ENCODE data around the gene CRYL1. TPM values are rescaled to one million over a fixed set of nuclear protein-coding genes. Genes with fewer than 3 reads are reported as not detected.

CRYL1 gene
- polyA plus RNA-seq, 2 of the 4 experiments (the other 2 are of a cell fraction) = 4.1 to 17.4 TPM

GRCh38 chr13:20360835-20361412, 164.7 kb downstream of the CRYL1 start:
- TF ChIP-seq HOXB13 (CRISPR knock-in tag; IDR thresholded peaks at IDR 0.05; ENCODE audit: low read depth) = no peak
- TF ChIP-seq ESRRA (IDR thresholded peaks at IDR 0.05; ENCODE audit: borderline replicate concordance, low read length) = no peak
- no peak for TF ChIP-seq FOXS1 (CRISPR knock-in tag; IDR thresholded peaks at IDR 0.05)
- POLR2A ChIA-PET = no interaction called here
- CTCF ChIA-PET = no interaction called here
- FAIRE-seq (no peak), DNase-seq (ENCODE audit: low read depth in 1 of 2, low spot score in 1 of 2) (no peak), ATAC-seq (no peak)
- WGBS (ENCODE audit: missing lambda C conversion rate) = 61% methylated on average over 5 of the region's 5 CpGs
- H3K9me3 ChIP-seq = no peaks in the 10 kb centered on the region
- peak overlapping the region; percentile 36; the same call in 2 of the 3 replicates for H3K4me2 ChIP-seq
- no peak overlapping the region for H3K4me3 ChIP-seq
- H3K27ac ChIP-seq = peak overlapping the region in 1 of 2 experiments; percentile 41; a peak in 2 of 6 replicates
- H3K4me1 ChIP-seq = peaks cover 28% of the 10 kb centered on the region

GRCh38 chr13:20360041-20360491, 165.6 kb downstream of the CRYL1 start:
- TF ChIP-seq ESRRA (IDR thresholded peaks at IDR 0.05; ENCODE audit: borderline replicate concordance, low read length) = no peak
- TF ChIP-seq ZC3H11A (IDR thresholded peaks at IDR 0.05) = no peak
- no peak for TF ChIP-seq ELK1 (IDR thresholded peaks at IDR 0.05; ENCODE audit: low read depth, low read length)
- no peak for TF ChIP-seq GATA3 (IDR thresholded peaks at IDR 0.05; ENCODE audit: borderline replicate concordance)
- TF ChIP-seq RNF2 (IDR thresholded peaks at IDR 0.05; ENCODE audit: borderline replicate concordance, low read depth) = no peak
- no peak for TF ChIP-seq NR3C1 (IDR thresholded peaks at IDR 0.05)
- no peak for TF ChIP-seq CBX8 (IDR thresholded peaks at IDR 0.05)
- TF ChIP-seq SREBF2 (IDR thresholded peaks at IDR 0.05) = no peak
- TF ChIP-seq RCOR1 (IDR thresholded peaks at IDR 0.05; ENCODE audit: low read depth, low read length) = no peak
- no peak for TF ChIP-seq POLR2A (IDR thresholded peaks at IDR 0.05; ENCODE audit: low read length)
- ATAC-seq (no peak; a peak in 1 of 6 replicates), FAIRE-seq (no peak), DNase-seq (ENCODE audit: low read depth in 1 of 2, low spot score in 1 of 2) (peak in 1 of 2 experiments; percentile 13)
- Histone ChIP-seq H3K4me2 (peak overlapping the region; percentile 19; the same call in 1 of the 3 replicates), H3K4me3 (no peak overlapping the region), H3K27ac (peak overlapping the region in 1 of 2 experiments; percentile 61; a peak in 3 of 6 replicates), H3K4me1 (peaks cover 28% of the 10 kb centered on the region), H3K9me3 (no peaks in the 10 kb centered on the region)
- CTCF ChIA-PET = interaction anchor here (1.0 kb wide), 1 partner anchor 135 kb away, joined by 3 read pairs; no protein-coding TSS in a partner anchor
- POLR2A ChIA-PET = no interaction called here
- 91% methylated on average over 3 of the region's 3 CpGs for WGBS (ENCODE audit: missing lambda C conversion rate)

GRCh38 chr13:20359335-20359734, 166.3 kb downstream of the CRYL1 start:
- POLR2A ChIA-PET = no interaction called here

More at GRCh38 chr13:20359335-20359734, 166.3 kb downstream of the CRYL1 start:
- FAIRE-seq (no peak), DNase-seq (ENCODE audit: low read depth in 1 of 2, low spot score in 1 of 2) (peak; percentile 32 to 65), ATAC-seq (peak; percentile 84 to 87)
- peak overlapping the region; percentile 19; the same call in 1 of the 3 replicates for H3K4me2 ChIP-seq
- 37% methylated on average over 4 of the region's 5 CpGs for WGBS (ENCODE audit: missing lambda C conversion rate)
- peaks cover 28% of the 10 kb centered on the region for H3K4me1 ChIP-seq
- TF ChIP-seq REST (IDR thresholded peaks at IDR 0.05) (no peak), HDAC2 (IDR thresholded peaks at IDR 0.05) (no peak), KDM5A (IDR thresholded peaks at IDR 0.05) (no peak), FOSL2 (IDR thresholded peaks at IDR 0.05) (peak; percentile 50; the same call in 1 of the 2 replicates), FOSL2 (CRISPR knock-in tag; IDR thresholded peaks at IDR 0.05) (0 out of 2 replicates have a peak, but pooled peaks have one; percentile 8), USF2 (IDR thresholded peaks at IDR 0.05) (no peak), HES2 (IDR thresholded peaks at IDR 0.05) (no peak), TFCP2L1 (CRISPR knock-in tag; IDR thresholded peaks at IDR 0.05) (no peak), POLR2A (IDR thresholded peaks at IDR 0.05; ENCODE audit: low read length) (no peak), JUNB (IDR thresholded peaks at IDR 0.05) (0 out of 2 replicates have a peak, but pooled peaks have one; percentile 19), RFX5 (IDR thresholded peaks at IDR 0.05) (no peak), FOXS1 (CRISPR knock-in tag; IDR thresholded peaks at IDR 0.05) (no peak), CEBPB (IDR thresholded peaks at IDR 0.05) (no peak)
- peak overlapping the region; percentile 30 to 61; a peak in 3 of 6 replicates for H3K27ac ChIP-seq
- no peaks in the 10 kb centered on the region for H3K9me3 ChIP-seq
- H3K4me3 ChIP-seq = no peak overlapping the region
- CTCF ChIA-PET = interaction anchor here (1.0 kb wide), 1 partner anchor 136 kb away, joined by 3 read pairs; no protein-coding TSS in a partner anchor
